GM12878 (cell line): ENCODE results near the gene ULK1. TPM values are rescaled to one million over a fixed set of nuclear protein-coding genes. Genes with fewer than 3 reads are reported as not detected.

ENCODE experiments used
- ATAC-seq: fragments of 200-7000 bp; cut with Tn5 transposase; 3 replicates; pipeline ENCODE4 v1.9.1; 2020; ENCODE audit warnings: mild to moderate bottlenecking, moderate library complexity
- BruUV-seq: library from RNA; stranded (reverse); fragments of 400-500 nt; replicated peaks from 2 replicates; lab custom pipeline; 2021; lab: Mats Ljungman, UMichigan
- CTCF ChIA-PET: fragments of 300-600 bp; sonication (Branson Sonifier 250); formaldehyde crosslinking; extraction: SDS; loops from one replicate; lab custom pipeline; 2021; ENCODE audit warnings: inconsistent platforms; lab: Yijun Ruan, JAX
- POLR2A ChIA-PET: fragments of 350-600 bp; formaldehyde crosslinking; extraction: SDS; loops from one replicate; lab custom pipeline; 2021; ENCODE audit warnings: inconsistent platforms; lab: Charles Lee
- RAD21 ChIA-PET: fragments of 300-600 bp; sonication (Branson Sonifier 250); formaldehyde crosslinking; loops from one replicate; lab custom pipeline; 2023; ENCODE audit warnings: antibody characterized with exemption; ENCODE audit not compliant: unreplicated experiment; lab: Charles Lee
- SMC1A ChIA-PET: fragments of 300-600 bp; sonication (Branson Sonifier 250); formaldehyde crosslinking; loops from one replicate; lab custom pipeline; 2023; ENCODE audit not compliant: unreplicated experiment, uncharacterized antibody; lab: Charles Lee
- DNase-seq: peaks from one replicate; pipeline ENCODE4 v3.0.0-alpha.2; 2011; ENCODE audit warnings: low read depth, low spot score
- FAIRE-seq: peaks from 3 replicates; lab custom pipeline; 2011; peaks lifted over from hg19 to GRCh38; lab: Jason Lieb, UNC
- H2AFZ ChIP-seq: 2 replicates; pipeline ENCODE4 v1.6.0; 2011; ENCODE audit warnings: low read depth, low read length, control low read depth; ENCODE audit not compliant: control insufficient read depth
- H3K27ac ChIP-seq: 2 replicates; pipeline ENCODE4 v1.5.1; 2011; ENCODE audit warnings: control low read depth; ENCODE audit not compliant: control insufficient read depth, insufficient read depth
- H3K27me3 ChIP-seq, 2 experiments: replicated peaks in 1 of 2; 2 replicates each; pipeline versions ENCODE4 v1.6.0 to v1.6.1; 2011; ENCODE audit warnings: low read length in 1 of 2; ENCODE audit not compliant: control insufficient read depth in 2 of 2, insufficient read depth in 2 of 2
- H3K36me3 ChIP-seq, 2 experiments: 2 replicates each; pipeline ENCODE4 v1.5.1; 2011; ENCODE audit warnings: low read length in 1 of 2; ENCODE audit not compliant: control insufficient read depth in 2 of 2, insufficient read depth in 2 of 2
- H3K4me1 ChIP-seq: 2 replicates; pipeline ENCODE4 v1.6.1; 2011; ENCODE audit warnings: mild to moderate bottlenecking, low read length, moderate library complexity, mixed read lengths; ENCODE audit not compliant: control insufficient read depth, insufficient read depth
- H3K4me2 ChIP-seq: 2 replicates; pipeline ENCODE4 v1.6.0; 2011; ENCODE audit warnings: control low read depth; ENCODE audit not compliant: control insufficient read depth, insufficient read depth
- H3K4me3 ChIP-seq: fragments of 200-600 bp; sonication (generic); 2 replicates; pipeline ENCODE4 v1.5.1; 2016
- H3K79me2 ChIP-seq: 2 replicates; pipeline ENCODE4 v1.6.0; 2011; ENCODE audit warnings: low read length; ENCODE audit not compliant: control insufficient read depth, insufficient read depth
- H3K9ac ChIP-seq: 2 replicates; pipeline ENCODE4 v1.8.0; 2011; ENCODE audit warnings: low read length, control low read depth, mixed read lengths; ENCODE audit not compliant: control insufficient read depth, insufficient read depth
- H3K9me3 ChIP-seq: replicated peaks from 3 replicates; pipeline ENCODE4 v1.5.1; 2011; ENCODE audit warnings: mild to moderate bottlenecking, low read length; ENCODE audit not compliant: control insufficient read depth, insufficient read depth
- H4K20me1 ChIP-seq: 2 replicates; pipeline ENCODE4 v1.6.0; 2011; ENCODE audit not compliant: control insufficient read depth, insufficient read depth
- BCLAF1 ChIP-seq: fragments of 450-650 bp; IDR thresholded peaks from 2 replicates; pipeline ENCODE4 v1.6.1; 2017; ENCODE audit warnings: antibody characterized with exemption, mild to moderate bottlenecking, moderate library complexity
- CBFB ChIP-seq: IDR thresholded peaks from 2 replicates; pipeline ENCODE4 v1.6.1; 2016; ENCODE audit warnings: antibody characterized with exemption, low read depth
- CHD1 ChIP-seq: IDR thresholded peaks from 2 replicates; pipeline ENCODE4 v1.6.1; 2012; ENCODE audit warnings: low read depth, low read length, improper control_type of control experiment
- E2F4 ChIP-seq: IDR thresholded peaks from 2 replicates; pipeline ENCODE4 v1.6.1; 2012; ENCODE audit warnings: low read depth, low read length, improper control_type of control experiment
- FOXM1 ChIP-seq: IDR thresholded peaks from 2 replicates; pipeline ENCODE4 v1.6.1; 2012; ENCODE audit warnings: low read depth, mild to moderate bottlenecking, inconsistent platforms, low read length, moderate library complexity
- POLR2A ChIP-seq: IDR thresholded peaks from 2 replicates; pipeline ENCODE4 v1.6.1; 2011; ENCODE audit warnings: low read depth, mild to moderate bottlenecking, low read length
- RELA ChIP-seq: fragments of 450-650 bp; IDR thresholded peaks from 2 replicates; pipeline ENCODE4 v1.8.0; 2014; ENCODE audit warnings: borderline replicate concordance; ENCODE audit not compliant: partially characterized antibody
- SREBF2 ChIP-seq: IDR thresholded peaks from 2 replicates; pipeline ENCODE4 v1.6.1; 2012; ENCODE audit warnings: mild to moderate bottlenecking, low read length
- SUPT20H ChIP-seq: IDR thresholded peaks from 2 replicates; pipeline ENCODE4 v1.6.1; 2011; ENCODE audit warnings: low read depth, mild to moderate bottlenecking, low read length, moderate library complexity, borderline replicate concordance; ENCODE audit not compliant: control insufficient read depth
- ZBTB33 ChIP-seq: fragments of 450-650 bp; IDR thresholded peaks from 2 replicates; pipeline ENCODE4 v1.6.1; 2017; ENCODE audit warnings: mild to moderate bottlenecking
- ZSCAN29 ChIP-seq: fragments of 450-650 bp; IDR thresholded peaks from 2 replicates; pipeline ENCODE4 v1.6.1; 2017; ENCODE audit warnings: mild to moderate bottlenecking, moderate library complexity
- WGBS: methylation state at CpG from one replicate; pipeline ENCODE4 v1.1.6; 2016; ENCODE audit warnings: low lambda C conversion rate; ENCODE audit not compliant: insufficient replicate concordance, insufficient coverage; ENCODE audit errors: missing lambda C conversion rate; 5-methylcytosine and 5-hydroxymethylcytosine counted together
- in situ Hi-C: fragments of 300-500 bp; cut with MboI; formaldehyde crosslinking; loops from 9 replicates; pipeline ENCODE4 v1.14.3; 2018; ENCODE audit warnings: mixed read lengths
- intact Hi-C: fragments of 100-400 bp; cut with micrococcal nuclease; formaldehyde crosslinking; loops from one replicate; pipeline ENCODE4 v1.14.2; 2022; ENCODE audit not compliant: unreplicated experiment
- polyA plus RNA-seq, 11 experiments: library from polyadenylated mRNA; depleted of rRNA in 4 of 11; unstranded in 6 of 11; stranded (reverse) in 5 of 11; fragments of >200 nt; fragmentation: Nextera tagmentation in 4 of 11; fragmentation: Illumina TruSeq in 1 of 11; extraction: Ambion mirVana in 4 of 11; extraction: Trizol in 1 of 11; gene quantifications; 1 replicate in 1 of 11; 2 replicates in 10 of 11; pipeline versions ENCODE4 v1.2.1 to v1.2.3, GENCODE V29; 2011 to 2016; ENCODE audit warnings: inconsistent platforms in 2 of 11, missing spikeins in 2 of 11, low read depth in 1 of 11
- total RNA-seq, 4 experiments: library from RNA; depleted of rRNA in 3 of 4; stranded (reverse); fragments of >200 nt in 3 of 4; fragmentation: Illumina TruSeq in 1 of 4; extraction: Trizol in 1 of 4; gene quantifications; 2 replicates each; pipeline versions ENCODE4 v1.2.1 to v1.2.3, GENCODE V29; 2013 to 2021

Gene ULK1
- total and polyA plus RNA-seq, 10 of the 15 experiments (the other 5 are each of a cell fraction or from before 2014, with no cell fraction given), result 0.13 to 14.1 (median 1.5) TPM

- no peak overlapping the region for H3K9ac ChIP-seq
These were observed 17.5 kb downstream of the ULK1 start for GRCh38 chr12:131911851-131912477.

GRCh38 chr12:131912518-131913274 lies 18.3 kb downstream of the ULK1 start:
- SMC1A ChIA-PET, result no interaction called here
- H2AFZ ChIP-seq, result no peak overlapping the region
- H3K4me1 ChIP-seq, result no peaks in the 10 kb centered on the region
- POLR2A ChIA-PET, result no interaction called here
- no peak overlapping the region for H3K27ac ChIP-seq
- H3K4me2 ChIP-seq, result no peak overlapping the region
- no peaks in the 10 kb centered on the region for H3K27me3 ChIP-seq
- RAD21 ChIA-PET, result no interaction called here
- in situ Hi-C loops (no loop called here), intact Hi-C loops (no loop called here)
- no peaks in the 10 kb centered on the region for H4K20me1 ChIP-seq
- H3K36me3 ChIP-seq, result no peaks in the 10 kb centered on the region; a peak in 3 of 4 replicates
- no peaks in the 10 kb centered on the region for H3K79me2 ChIP-seq
- CTCF ChIA-PET, result no interaction called here
- no peak overlapping the region for H3K9ac ChIP-seq
- DNase-seq (no peak), FAIRE-seq (no peak), ATAC-seq (no peak)
- 94% methylated on average over 20 of the region's 20 CpGs for WGBS
- no peak overlapping the region for H3K4me3 ChIP-seq
- H3K9me3 ChIP-seq, result no peaks in the 10 kb centered on the region
- no TSS peak for BruUV-seq
- no peak for TF ChIP-seq FOXM1
- no peak for TF ChIP-seq CHD1
- no peak for TF ChIP-seq BCLAF1
- no peak for TF ChIP-seq E2F4
- TF ChIP-seq SUPT20H, result no peak
- TF ChIP-seq RELA, result no peak
- TF ChIP-seq CBFB, result no peak
- TF ChIP-seq ZBTB33, result no peak

More at GRCh38 chr12:131911851-131912477, 17.5 kb downstream of the ULK1 start:
- no peaks in the 10 kb centered on the region for H3K9me3 ChIP-seq
- in situ Hi-C loops (no loop called here), intact Hi-C loops (no loop called here)
- no peak overlapping the region for H3K27ac ChIP-seq
- H3K36me3 ChIP-seq, result no peaks in the 10 kb centered on the region; a peak in 3 of 4 replicates
- 86% methylated on average over 22 of the region's 22 CpGs for WGBS
- H3K79me2 ChIP-seq, result no peaks in the 10 kb centered on the region
- no peaks in the 10 kb centered on the region for H3K27me3 ChIP-seq
- ATAC-seq, result no peak
- RAD21 ChIA-PET, result no interaction called here
- no peak for TF ChIP-seq SREBF2
- TF ChIP-seq CBFB, result no peak
- no peak for TF ChIP-seq POLR2A
- no peak for TF ChIP-seq ZSCAN29
- no peak overlapping the region for H2AFZ ChIP-seq
- BruUV-seq, result no TSS peak
- POLR2A ChIA-PET, result no interaction called here
- SMC1A ChIA-PET, result no interaction called here
- DNase-seq, result no peak
- H3K4me3 ChIP-seq, result no peak overlapping the region
- H4K20me1 ChIP-seq, result no peaks in the 10 kb centered on the region
- CTCF ChIA-PET, result no interaction called here
- no peak for FAIRE-seq
- no peak overlapping the region for H3K4me2 ChIP-seq
- no peaks in the 10 kb centered on the region for H3K4me1 ChIP-seq
